Retinal pigment epithelial cell (primary cell): ENCODE measurements around the gene IL15RA.
"Not testable (repeated sequence)": the region's sequence is repeated elsewhere in the genome, so short reads cannot be mapped to it uniquely, and the experiment has no call there.

Experiments
- DNase-seq: peaks from one replicate; pipeline ENCODE4 v3.0.0-alpha.2; 2010; ENCODE audit warnings: low read depth
- H3K4me3 ChIP-seq: 2 replicates; pipeline ENCODE4 v1.5.1; 2011; ENCODE audit warnings: mild to moderate bottlenecking, low read length, control low read depth, moderate library complexity
- CTCF ChIP-seq: conservative IDR thresholded peaks from 2 replicates; pipeline ENCODE4 v1.5.1; 2011; ENCODE audit warnings: low read depth, low read length, control low read depth, inconsistent platforms

IL15RA gene

GRCh38 chr10:6006546-6006945 is 29.2 kb upstream of the IL15RA start:
- no peak for DNase-seq
- no peak for TF ChIP-seq CTCF
- no peak overlapping the region for H3K4me3 ChIP-seq

DNA sequence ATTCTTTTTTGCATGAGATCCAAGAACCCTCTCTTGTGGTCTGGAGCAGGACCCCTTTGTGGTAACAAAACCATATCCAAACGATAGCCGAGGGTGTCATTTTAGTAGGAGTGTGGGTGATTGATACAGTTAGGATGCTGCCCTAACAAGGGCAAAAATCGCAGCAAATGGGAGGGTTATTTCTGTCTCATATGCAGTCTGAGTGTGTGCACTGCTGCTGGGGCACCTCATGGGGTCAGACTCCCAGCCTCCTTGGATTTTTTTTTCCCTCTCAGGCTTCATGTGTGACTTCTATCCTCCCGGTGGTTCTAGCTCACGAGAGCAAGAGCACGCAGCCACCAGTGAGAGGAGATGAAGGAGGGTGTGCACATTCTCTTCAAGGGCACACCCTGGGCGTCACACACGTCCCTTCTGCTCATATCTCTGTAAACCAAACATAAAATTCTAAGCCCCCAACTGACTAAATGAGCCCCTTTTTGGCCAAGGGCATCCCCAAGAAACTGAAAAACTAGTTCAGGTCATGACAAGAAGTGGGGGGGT is 28.6 kb upstream of the IL15RA start:
- no peak overlapping the region for H3K4me3 ChIP-seq
- no peak for DNase-seq
- no peak for TF ChIP-seq CTCF

- not testable (repeated sequence) for H3K4me3 ChIP-seq, DNase-seq
Measured at GRCh38 chr10:6005161-6005804, 27.9 kb upstream of the IL15RA start.

DNA sequence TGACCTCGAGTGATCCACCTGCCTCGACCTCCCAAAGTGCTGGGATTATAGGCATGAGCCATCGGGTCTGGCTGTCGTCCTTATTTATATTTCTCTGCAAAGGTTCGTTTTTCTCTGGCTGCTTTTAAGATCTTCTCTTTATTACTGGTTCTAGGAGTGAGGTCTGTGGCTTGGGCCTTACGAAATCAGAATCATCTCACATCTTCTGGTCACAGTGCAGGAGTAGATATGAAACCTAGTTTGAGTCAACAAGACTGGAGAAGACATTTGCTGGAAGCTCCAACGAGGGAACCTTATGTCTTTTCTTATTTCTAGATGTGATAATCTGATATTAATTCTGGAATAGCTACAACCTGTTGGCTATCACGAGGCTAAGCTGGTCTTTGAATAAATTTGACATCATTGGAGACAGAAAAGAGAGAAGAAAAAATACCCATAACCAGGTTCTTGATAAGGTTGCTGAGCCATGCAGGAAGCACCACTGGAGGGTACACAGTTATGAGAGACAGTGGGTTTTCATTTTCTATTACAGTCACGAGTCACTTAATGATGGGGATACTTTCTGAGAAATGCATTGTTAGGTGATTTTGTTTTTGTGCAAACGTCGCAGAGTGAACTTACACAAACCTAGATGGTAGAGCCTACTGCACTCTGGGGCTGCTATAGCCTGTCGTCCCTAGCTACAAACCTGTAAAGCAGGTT is 25.6 kb upstream of the IL15RA start:
- no peak overlapping the region for H3K4me3 ChIP-seq
- DNase-seq = no peak
- no peak for TF ChIP-seq CTCF

- DNase-seq = no peak
- TF ChIP-seq CTCF = no peak
- no peak overlapping the region for H3K4me3 ChIP-seq
Measured at GRCh38 chr10:5999440-6000165, 22.3 kb upstream of the IL15RA start.

GRCh38 chr10:5996696-5997095 is 19.4 kb upstream of the IL15RA start:
- H3K4me3 ChIP-seq = no peak overlapping the region
- no peak for DNase-seq
- no peak for TF ChIP-seq CTCF

DNA sequence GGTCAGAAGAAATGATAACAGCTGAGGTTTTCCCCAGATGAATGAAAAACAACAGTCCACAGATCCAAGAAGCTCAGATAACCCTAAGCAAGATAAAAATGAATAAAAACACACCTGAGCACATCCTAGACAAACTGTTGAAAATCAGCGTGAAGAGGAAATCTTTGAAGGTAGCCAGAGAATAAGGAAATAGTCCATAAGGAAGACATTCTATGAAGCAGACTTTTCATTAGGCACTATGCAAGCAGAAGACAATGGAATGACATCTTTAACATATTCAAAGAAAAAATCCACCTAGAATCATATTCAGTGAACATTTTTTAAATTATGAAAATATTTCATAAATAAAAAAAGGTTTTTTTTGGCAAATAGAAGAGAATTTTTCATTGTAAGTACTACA is 15.1 kb upstream of the IL15RA start:
- DNase-seq = no peak
- TF ChIP-seq CTCF = no peak
- no peak overlapping the region for H3K4me3 ChIP-seq
